Right lobe of liver (tissue), 6 donors: ENCODE results near the gene CCDC178. TPM values are rescaled to one million over a fixed set of nuclear protein-coding genes. Genes with fewer than 3 reads are reported as not detected.
A peak's percentile ranks its signal among the peaks of the same experiment; 100 is the strongest.

Source experiments
- ATAC-seq, 4 donors: fragments of 200-7000 bp; cut with Tn5 transposase; one replicate each; pipeline ENCODE4 v1.9.1; 2020; ENCODE audit warnings: mild to moderate bottlenecking in 4 of 4, moderate library complexity in 4 of 4
- DNase-seq, 3 donors: peaks; one replicate each; pipeline ENCODE4 v3.0.0-alpha.2; 2020
- H3K27ac ChIP-seq, 3 donors: fragments of 200-600 bp; one replicate each; pipeline ENCODE4 v1.8.0; 2022
- H3K27me3 ChIP-seq, 2 donors: fragments of 200-600 bp; one replicate each; pipeline ENCODE4 v1.8.0; 2022
- H3K36me3 ChIP-seq, 4 donors: fragments of 200-600 bp; sonication (generic) in 1 of 4; one replicate each; pipeline versions ENCODE4 v1.5.1 to v1.8.0; 2017 to 2022; ENCODE audit warnings: control low read depth in 1 of 4
- H3K4me1 ChIP-seq, 4 donors: fragments of 200-600 bp; sonication (generic) in 1 of 4; one replicate each; pipeline versions ENCODE4 v1.5.1 to v1.8.0; 2017 to 2022; ENCODE audit warnings: control low read depth in 1 of 4
- H3K4me3 ChIP-seq, 3 donors: fragments of 200-600 bp; one replicate each; pipeline ENCODE4 v1.8.0; 2022
- H3K9me3 ChIP-seq, 4 donors: fragments of 200-600 bp; sonication (generic) in 1 of 4; one replicate each; pipeline versions ENCODE4 v1.5.1 to v1.8.0; 2017 to 2022; ENCODE audit warnings: control low read depth in 1 of 4
- CTCF ChIP-seq, 4 donors: fragments of 200-600 bp in 3 of 4; fragments of 450-650 bp in 1 of 4; IDR thresholded peaks; one replicate each; pipeline versions ENCODE4 v1.5.1 to v1.8.0; 2016 to 2022; ENCODE audit warnings: antibody characterized with exemption in 4 of 4, mild to moderate bottlenecking in 2 of 4
- POLR2A ChIP-seq: fragments of 450-650 bp; IDR thresholded peaks from one replicate; pipeline ENCODE4 v1.6.1; 2017; ENCODE audit warnings: antibody characterized with exemption, mild to moderate bottlenecking
- WGBS: methylation state at CpG from one replicate; pipeline ENCODE4 v1.1.6; 2018; ENCODE audit warnings: low coverage, low lambda C conversion rate; ENCODE audit not compliant: insufficient coverage; ENCODE audit errors: missing lambda C conversion rate; 5-methylcytosine and 5-hydroxymethylcytosine counted together
- intact Hi-C, 2 donors: fragments of 100-400 bp; cut with DNase I; formaldehyde crosslinking; loops; one replicate each; pipeline versions ENCODE4 v1.11.2 to v1.14.1; 2022
- total RNA-seq, 6 experiments: library from RNA; depleted of rRNA in 2 of 6; stranded (reverse); fragments of >200 nt in 2 of 6; fragmentation: NEBNext Ultra II Directional in 3 of 6; extraction: Animal tissue kit (Norgen Biotek cat#: 25700) in 3 of 6; gene quantifications; one replicate each; pipeline versions ENCODE4 v1.1.0 to v1.2.4, GENCODE V29; 2016 to 2023
- donor health status: DM: no; HTN: yes; CAD: no.
- donor health status: DM: no; HTN: no; CAD: no.
- donor health status: DM: no; HTN: no; CAD: no.
- donor health status: DM: no; HTN: yes; CAD: no.
- donor health status: DM: no; HTN: yes; CAD: no.

The CCDC178 gene
- total RNA-seq, 6 experiments from 2014 or later = not detected

GRCh38 chr18:33288082-33288716 is 152.3 kb downstream of the CCDC178 start:
- H3K9me3 ChIP-seq = no peaks in the 10 kb centered on the region
- no peak overlapping the region for H3K27ac ChIP-seq
- DNase-seq = no peak
- intact Hi-C loops = no loop called here
- WGBS = 48% methylated on average over 3 of the region's 3 CpGs
- H3K4me3 ChIP-seq = no peak overlapping the region
- no peaks in the 10 kb centered on the region for H3K4me1 ChIP-seq
- no peaks in the 10 kb centered on the region for H3K36me3 ChIP-seq
- TF ChIP-seq CTCF (IDR thresholded peaks at IDR 0.05) = no peak
- no peak for ATAC-seq
- H3K27me3 ChIP-seq = no peaks in the 10 kb centered on the region

GRCh38 chr18:33282709-33283333 is 157.7 kb downstream of the CCDC178 start:
- Histone ChIP-seq H3K9me3 (no peaks in the 10 kb centered on the region), H3K27me3 (no peaks in the 10 kb centered on the region), H3K36me3 (no peaks in the 10 kb centered on the region), H3K4me3 (no peak overlapping the region), H3K4me1 (no peaks in the 10 kb centered on the region), H3K27ac (no peak overlapping the region)
- 39% methylated on average over 2 of the region's 6 CpGs for WGBS
- DNase-seq (peak in 1 of 3 donors; percentile 42), ATAC-seq (peak in 1 of 4 donors; percentile 22)
- TF ChIP-seq CTCF (IDR thresholded peaks at IDR 0.05) (no peak), POLR2A (no peak)
- intact Hi-C loops = no loop called here

- Histone ChIP-seq H3K4me1 (no peaks in the 10 kb centered on the region), H3K9me3 (no peaks in the 10 kb centered on the region), H3K36me3 (no peaks in the 10 kb centered on the region), H3K27me3 (no peaks in the 10 kb centered on the region), H3K27ac (no peak overlapping the region), H3K4me3 (no peak overlapping the region)
- ATAC-seq = peak in 2 of 4 donors; percentile 20 to 21
- DNase-seq = no peak
- TF ChIP-seq CTCF (IDR thresholded peaks at IDR 0.05) (no peak), POLR2A (no peak)
- intact Hi-C loops = no loop called here
- no CpG with 5 or more reads among the region's 7 CpGs for WGBS
Measured at GRCh38 chr18:33282142-33282541, 158.4 kb downstream of the CCDC178 start.

- no peak overlapping the region for H3K27ac ChIP-seq
- no peaks in the 10 kb centered on the region for H3K9me3 ChIP-seq
- H3K4me1 ChIP-seq = no peaks in the 10 kb centered on the region
- no peak overlapping the region for H3K4me3 ChIP-seq
- no peak for ATAC-seq
- intact Hi-C loops = no loop called here
- H3K27me3 ChIP-seq = no peaks in the 10 kb centered on the region
- no peak for TF ChIP-seq CTCF (IDR thresholded peaks at IDR 0.05)
- no peak for TF ChIP-seq POLR2A
- no peak for DNase-seq
- no peaks in the 10 kb centered on the region for H3K36me3 ChIP-seq
Measured at GRCh38 chr18:33277431-33277830, 163.1 kb downstream of the CCDC178 start.

GRCh38 chr18:33275843-33276242 is 164.7 kb downstream of the CCDC178 start:
- intact Hi-C loops = no loop called here
- no peak for ATAC-seq
- no peaks in the 10 kb centered on the region for H3K36me3 ChIP-seq

More at GRCh38 chr18:33275843-33276242, 164.7 kb downstream of the CCDC178 start:
- DNase-seq = no peak
- Histone ChIP-seq H3K27ac (no peak overlapping the region), H3K9me3 (no peaks in the 10 kb centered on the region), H3K4me1 (no peaks in the 10 kb centered on the region), H3K4me3 (no peak overlapping the region), H3K27me3 (no peaks in the 10 kb centered on the region)
- TF ChIP-seq CTCF (IDR thresholded peaks at IDR 0.05) (no peak), POLR2A (no peak)
